ENCODE data around the gene DAB1.
"Not testable (repeated sequence)": the region's sequence is repeated elsewhere in the genome, so short reads cannot be mapped to it uniquely, and the experiment has no call there.

GRCh38 chr1:57220905-57221304 is 203.0 kb downstream of the DAB1 start:
- TF ChIP-seq CTCF, POLR2A (IDR thresholded peaks at IDR 0.05): not testable (repeated sequence)

Data from transverse colon (tissue), 3 donors.